ENCODE data around the gene C16orf95.

C16orf95 gene

DNA sequence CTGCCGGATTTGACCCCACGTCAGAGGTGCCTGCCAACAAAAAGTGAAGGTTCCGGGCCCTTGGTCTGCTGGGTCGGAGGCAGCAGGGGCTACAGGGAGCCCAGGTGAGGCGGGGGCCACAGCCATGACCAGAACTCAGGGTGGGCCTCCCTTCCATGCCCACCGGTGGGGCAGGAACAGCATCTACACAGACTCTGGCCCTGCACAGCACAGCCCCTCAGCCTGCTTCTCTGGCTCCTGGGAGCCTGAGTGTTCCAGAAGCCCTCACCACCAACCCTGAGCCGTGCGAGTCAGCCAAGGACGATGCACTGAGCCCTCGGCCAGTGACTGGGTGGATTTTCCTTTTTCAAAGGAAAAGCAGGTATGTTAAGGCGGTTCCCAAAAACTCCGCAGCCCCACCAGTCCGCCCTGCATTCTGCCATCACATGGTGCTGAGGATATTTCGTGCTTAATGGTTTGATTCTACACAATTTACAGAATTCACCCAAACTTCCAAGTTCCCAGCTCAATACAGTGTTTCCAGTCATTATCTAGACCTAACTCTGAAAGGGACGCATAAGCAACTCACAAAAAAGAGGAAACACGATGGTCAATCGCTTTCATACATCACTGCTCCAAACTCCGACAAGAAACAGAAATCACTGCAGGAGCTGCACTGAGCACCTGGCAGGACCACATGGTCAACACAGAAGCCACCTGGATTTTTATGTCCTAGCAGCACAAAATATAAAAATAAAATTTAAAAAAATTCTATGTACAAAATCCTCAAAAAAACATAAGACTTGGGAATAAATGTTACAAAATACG lies 19.4 kb upstream of the C16orf95 start:
- no peak for DNase-seq (ENCODE audit: low spot score)
- TF ChIP-seq, protein P1, sequence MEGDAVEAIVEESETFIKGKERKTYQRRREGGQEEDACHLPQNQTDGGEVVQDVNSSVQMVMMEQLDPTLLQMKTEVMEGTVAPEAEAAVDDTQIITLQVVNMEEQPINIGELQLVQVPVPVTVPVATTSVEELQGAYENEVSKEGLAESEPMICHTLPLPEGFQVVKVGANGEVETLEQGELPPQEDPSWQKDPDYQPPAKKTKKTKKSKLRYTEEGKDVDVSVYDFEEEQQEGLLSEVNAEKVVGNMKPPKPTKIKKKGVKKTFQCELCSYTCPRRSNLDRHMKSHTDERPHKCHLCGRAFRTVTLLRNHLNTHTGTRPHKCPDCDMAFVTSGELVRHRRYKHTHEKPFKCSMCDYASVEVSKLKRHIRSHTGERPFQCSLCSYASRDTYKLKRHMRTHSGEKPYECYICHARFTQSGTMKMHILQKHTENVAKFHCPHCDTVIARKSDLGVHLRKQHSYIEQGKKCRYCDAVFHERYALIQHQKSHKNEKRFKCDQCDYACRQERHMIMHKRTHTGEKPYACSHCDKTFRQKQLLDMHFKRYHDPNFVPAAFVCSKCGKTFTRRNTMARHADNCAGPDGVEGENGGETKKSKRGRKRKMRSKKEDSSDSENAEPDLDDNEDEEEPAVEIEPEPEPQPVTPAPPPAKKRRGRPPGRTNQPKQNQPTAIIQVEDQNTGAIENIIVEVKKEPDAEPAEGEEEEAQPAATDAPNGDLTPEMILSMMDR (IDR thresholded peaks at IDR 0.05; ENCODE audit: extremely low read depth, insufficient read depth, missing control alignments) = no peak
- in situ Hi-C loops (cut with MboI; ENCODE audit: low pct_unique_long_range_greater_than_20kb, low sequenced_read_pairs, unreplicated experiment) = no loop called here

DNA sequence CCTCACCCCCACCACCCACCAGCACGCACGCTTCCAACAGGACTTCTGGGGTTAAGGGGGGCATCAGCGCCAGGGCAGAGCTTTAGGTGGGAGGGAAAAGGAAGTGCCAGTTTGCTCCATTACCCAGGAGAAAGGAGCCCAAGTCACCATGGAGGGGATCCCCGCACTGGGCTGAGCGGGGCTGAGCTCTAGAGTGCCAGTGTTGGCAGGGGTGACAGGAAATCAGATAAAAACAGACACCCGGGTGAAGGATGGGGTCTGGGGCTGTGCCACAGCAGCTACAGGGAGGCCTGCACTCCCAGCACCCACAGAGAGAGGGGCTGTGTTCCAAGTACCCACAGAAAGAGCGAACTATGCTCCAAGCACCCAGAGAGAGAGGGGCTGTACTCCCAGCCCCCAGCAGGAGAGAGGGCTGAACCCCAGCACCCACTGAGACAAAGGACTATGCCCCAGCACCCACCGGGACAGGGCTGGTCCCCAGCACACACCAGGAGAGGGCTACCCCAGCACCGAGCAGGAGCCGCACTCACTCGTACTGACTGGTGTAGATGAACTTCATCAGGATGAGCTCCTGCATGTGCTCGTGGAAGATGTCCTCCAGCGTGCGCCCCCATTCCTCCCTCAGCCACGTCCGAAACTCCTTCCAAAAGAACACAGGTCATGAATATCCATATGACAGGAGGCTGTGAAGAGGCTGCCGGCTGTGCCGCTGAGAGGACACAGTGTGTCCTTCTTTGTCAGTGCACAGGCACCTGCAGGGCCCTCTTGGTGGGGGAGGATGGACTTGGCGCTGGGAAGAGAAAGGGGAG lies 18.6 kb upstream of the C16orf95 start:
- TF ChIP-seq, protein P1 (IDR thresholded peaks at IDR 0.05; ENCODE audit: extremely low read depth, insufficient read depth, missing control alignments) = no peak
- in situ Hi-C loops (cut with MboI; ENCODE audit: low pct_unique_long_range_greater_than_20kb, low sequenced_read_pairs, unreplicated experiment) = no loop called here
- DNase-seq (ENCODE audit: low spot score) = no peak

DNA sequence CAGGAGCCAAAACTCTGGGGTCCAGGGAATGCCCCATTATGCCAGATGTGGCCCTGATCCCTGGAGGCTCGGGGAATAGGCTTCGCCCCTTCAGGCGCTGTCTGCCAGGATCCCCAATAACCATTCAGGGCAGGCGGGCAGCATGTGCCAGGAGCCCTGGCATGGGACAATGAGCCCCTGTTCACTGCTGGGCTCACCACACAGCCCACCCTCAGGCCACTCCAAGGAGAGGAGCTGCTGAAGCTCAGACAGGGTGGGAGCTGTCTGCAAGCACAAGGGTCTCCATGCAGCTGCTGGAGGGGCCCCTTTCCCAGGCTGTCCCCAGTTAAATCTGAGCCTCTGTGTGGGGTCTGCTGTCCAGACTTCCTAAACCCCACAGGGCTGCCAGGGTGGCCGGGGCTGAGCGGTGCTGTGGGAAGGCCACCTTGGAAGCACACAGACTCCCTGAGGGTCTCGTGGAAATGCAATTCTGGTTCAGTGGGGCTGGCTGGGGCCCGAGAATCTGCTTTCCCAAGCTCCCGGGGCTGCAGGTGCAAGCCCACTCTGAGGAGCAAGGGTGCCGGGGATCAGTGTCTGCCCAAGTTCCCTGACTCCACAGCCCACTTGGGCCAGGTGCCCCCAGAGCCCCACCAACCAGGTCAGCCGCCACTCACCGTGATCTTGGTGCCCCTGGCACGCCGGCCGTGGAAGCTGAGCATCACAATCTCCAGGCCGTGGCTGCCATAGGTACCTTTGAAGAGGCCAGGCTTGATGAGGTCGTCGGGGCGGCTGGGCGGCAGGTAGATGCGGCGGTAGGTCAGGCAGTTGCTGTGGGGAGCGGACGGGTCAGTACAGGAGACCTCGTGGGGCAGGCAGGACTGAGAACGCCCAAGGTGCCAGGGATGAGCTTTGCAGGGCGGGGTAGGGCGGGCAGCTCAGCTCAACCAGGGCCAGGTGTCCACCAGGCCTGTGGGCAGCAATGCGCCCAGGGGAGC lies 17.7 kb upstream of the C16orf95 start:
- DNase-seq (ENCODE audit: low spot score) = no peak
- TF ChIP-seq, protein P1 (IDR thresholded peaks at IDR 0.05; ENCODE audit: extremely low read depth, insufficient read depth, missing control alignments) = no peak
- in situ Hi-C loops (cut with MboI; ENCODE audit: low pct_unique_long_range_greater_than_20kb, low sequenced_read_pairs, unreplicated experiment) = no loop called here

DNA sequence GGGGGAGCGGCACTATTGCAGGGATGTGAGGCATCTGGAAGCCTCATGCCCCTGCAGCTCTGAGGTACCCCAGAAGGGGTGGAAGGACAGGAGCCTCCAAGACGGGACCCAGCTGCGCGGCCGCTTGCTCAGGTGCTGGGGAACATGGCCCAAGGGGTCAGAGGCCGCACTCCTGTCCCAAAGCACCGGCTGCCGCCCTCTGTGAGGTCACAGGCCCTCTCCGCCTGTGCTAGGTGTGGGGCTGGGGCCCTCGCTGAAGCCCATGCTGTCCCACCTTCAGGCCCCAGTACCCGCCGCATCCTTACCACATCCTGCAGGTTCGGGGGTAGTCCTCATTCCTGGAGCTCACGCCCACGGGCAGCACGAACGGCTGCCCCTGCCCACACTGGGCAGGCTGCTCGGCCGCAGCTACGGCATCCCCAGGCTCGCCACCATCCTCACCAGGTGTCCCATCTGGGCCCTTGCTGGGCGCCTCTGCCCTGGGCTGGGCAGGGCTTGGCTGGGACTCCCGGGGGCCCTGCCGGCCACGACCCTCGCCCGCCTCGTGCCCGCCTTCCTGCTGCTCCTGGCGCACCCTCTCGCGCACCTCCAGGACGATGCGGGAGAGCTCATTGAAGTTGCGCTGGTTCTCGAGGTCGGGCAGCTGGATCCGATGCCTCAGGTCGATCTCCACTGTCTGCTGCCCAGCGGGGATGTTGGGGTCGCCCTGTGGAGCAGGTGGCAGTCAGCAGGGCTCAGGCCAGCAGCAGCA lies 16.6 kb upstream of the C16orf95 start:
- in situ Hi-C loops (cut with MboI; ENCODE audit: low pct_unique_long_range_greater_than_20kb, low sequenced_read_pairs, unreplicated experiment) = no loop called here
- TF ChIP-seq, protein P1 (IDR thresholded peaks at IDR 0.05; ENCODE audit: extremely low read depth, insufficient read depth, missing control alignments) = no peak
- DNase-seq (ENCODE audit: low spot score) = no peak

DNA sequence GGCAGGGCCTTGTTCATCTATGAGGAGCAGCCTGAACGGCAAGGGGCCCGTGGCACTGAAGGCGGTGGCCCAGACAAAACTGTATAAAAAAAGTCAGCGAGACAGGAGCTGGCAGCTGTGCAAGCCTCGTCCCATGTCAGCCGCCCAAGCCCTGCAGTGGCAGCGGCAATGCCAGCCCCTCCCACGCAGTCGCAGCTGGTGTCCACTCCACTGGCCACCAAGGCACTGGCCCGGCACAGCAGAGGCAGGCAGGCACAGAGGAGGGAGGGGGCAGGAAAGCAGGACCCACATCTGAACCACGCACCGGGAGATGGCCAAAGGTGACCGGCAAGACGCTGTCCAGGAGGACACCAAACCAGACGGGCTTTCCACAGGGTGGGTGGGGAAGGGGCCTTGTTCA lies 15.9 kb upstream of the C16orf95 start:
- TF ChIP-seq, protein P1 (IDR thresholded peaks at IDR 0.05; ENCODE audit: extremely low read depth, insufficient read depth, missing control alignments) = no peak
- no peak for DNase-seq (ENCODE audit: low spot score)
- in situ Hi-C loops (cut with MboI; ENCODE audit: low pct_unique_long_range_greater_than_20kb, low sequenced_read_pairs, unreplicated experiment) = no loop called here

Data from GM13977 (cell line).